Endothelial cell of umbilical vein (primary cell): Measurements from ENCODE around the gene NOX5. TPM values are rescaled to one million over a fixed set of nuclear protein-coding genes. Genes with fewer than 3 reads are reported as not detected.

Experiments
- BruUV-seq: library from RNA; stranded (reverse); fragments of 400-500 nt; replicated peaks from 2 replicates; lab custom pipeline; 2021; lab: Mats Ljungman, UMichigan
- CTCF ChIA-PET: fragments of 300-600, 350-600 bp; sonication (Branson Sonifier 250); formaldehyde crosslinking; loops from one replicate; lab custom pipeline; 2021; ENCODE audit warnings: antibody characterized with exemption, inconsistent platforms; lab: Charles Lee
- POLR2A ChIA-PET: fragments of 300-600, 350-600 bp; sonication (Branson Sonifier 250); formaldehyde crosslinking; loops from one replicate; lab custom pipeline; 2021; ENCODE audit warnings: antibody characterized with exemption, inconsistent platforms; lab: Charles Lee
- DNase-seq: peaks from one replicate; pipeline ENCODE4 v3.0.0-alpha.2; 2011; ENCODE audit warnings: low read depth, low spot score
- FAIRE-seq: peaks from 2 replicates; lab custom pipeline; 2011; peaks lifted over from hg19 to GRCh38; lab: Jason Lieb, UNC
- H2AFZ ChIP-seq: 2 replicates; pipeline ENCODE4 v1.6.0; 2012; ENCODE audit warnings: low read depth, low read length, control low read depth, inconsistent platforms
- H3K27ac ChIP-seq: 2 replicates; pipeline ENCODE4 v1.5.1; 2011; ENCODE audit warnings: low read depth, mild to moderate bottlenecking, control low read depth, low read length, moderate library complexity; ENCODE audit not compliant: insufficient read depth
- H3K27me3 ChIP-seq, 2 experiments: 2 replicates each; pipeline versions ENCODE4 v1.6.0 to v1.6.1; 2011; ENCODE audit warnings: low read length in 2 of 2, mixed read lengths in 1 of 2; ENCODE audit not compliant: control insufficient read depth in 2 of 2, insufficient read depth in 2 of 2
- H3K36me3 ChIP-seq, 2 experiments: 2 replicates in 1 of 2; 3 replicates in 1 of 2; pipeline ENCODE4 v1.5.1; 2011; ENCODE audit warnings: low read length in 2 of 2, mild to moderate bottlenecking in 1 of 2, moderate library complexity in 1 of 2; ENCODE audit not compliant: control insufficient read depth in 2 of 2, insufficient read depth in 2 of 2; ENCODE audit errors: extremely low read depth in 1 of 2
- H3K4me1 ChIP-seq: 3 replicates; pipeline ENCODE4 v1.5.1; 2011; ENCODE audit warnings: mild to moderate bottlenecking, low read length; ENCODE audit not compliant: control insufficient read depth, insufficient read depth; ENCODE audit errors: extremely low read depth
- H3K4me2 ChIP-seq: 2 replicates; pipeline ENCODE4 v1.6.1; 2011; ENCODE audit warnings: low read length, control low read depth, mixed read lengths; ENCODE audit not compliant: insufficient read depth
- H3K4me3 ChIP-seq, 3 experiments: fragments of 200-600 bp in 1 of 3; sonication (generic), shearing (Covaris generic) in 1 of 3; replicated peaks in 1 of 3; 2 replicates each; pipeline ENCODE4 v1.5.1; 2011 to 2016; ENCODE audit warnings: control low read depth in 3 of 3, low read length in 3 of 3, mild to moderate bottlenecking in 2 of 3, inconsistent platforms in 1 of 3, low read depth in 1 of 3, moderate library complexity in 1 of 3; ENCODE audit not compliant: insufficient read depth in 1 of 3
- H3K79me2 ChIP-seq: 2 replicates; pipeline ENCODE4 v1.6.0; 2012; ENCODE audit warnings: low read length, inconsistent platforms; ENCODE audit not compliant: control insufficient read depth, insufficient read depth
- H3K9ac ChIP-seq: replicated peaks from 2 replicates; pipeline ENCODE3; 2011; ENCODE audit warnings: low read length, control low read depth; ENCODE audit not compliant: insufficient read depth; ENCODE audit errors: extremely low read depth
- H3K9me1 ChIP-seq: replicated peaks from 3 replicates; pipeline ENCODE4 v1.6.0; 2011; ENCODE audit warnings: mild to moderate bottlenecking, low read length; ENCODE audit not compliant: control insufficient read depth, insufficient read depth; ENCODE audit errors: extremely low read depth
- H3K9me3 ChIP-seq: replicated peaks from 2 replicates; pipeline ENCODE4 v1.5.1; 2012; ENCODE audit warnings: low read length, inconsistent platforms; ENCODE audit not compliant: control insufficient read depth, insufficient read depth
- H4K20me1 ChIP-seq: replicated peaks from 2 replicates; pipeline ENCODE3; 2011; ENCODE audit warnings: mild to moderate bottlenecking, low read length; ENCODE audit not compliant: control insufficient read depth, insufficient read depth; ENCODE audit errors: extremely low read depth
- FOS ChIP-seq: IDR thresholded peaks from 2 replicates; pipeline ENCODE4 v1.6.1; 2011; ENCODE audit warnings: mild to moderate bottlenecking, low read length, moderate library complexity, borderline replicate concordance; ENCODE audit not compliant: insufficient read depth
- GATA2 ChIP-seq: IDR thresholded peaks from 2 replicates; pipeline ENCODE4 v1.7.0; 2011; ENCODE audit warnings: low read depth, mild to moderate bottlenecking, moderate library complexity, mixed read lengths, low read length; ENCODE audit not compliant: insufficient read length, insufficient read depth
- JUN ChIP-seq: IDR thresholded peaks from 2 replicates; pipeline ENCODE4 v1.6.1; 2011; ENCODE audit warnings: borderline replicate concordance, low read depth; ENCODE audit not compliant: insufficient read length, insufficient read depth
- MYC ChIP-seq: IDR thresholded peaks from one replicate; pipeline ENCODE4 v1.6.1; 2011; ENCODE audit warnings: mild to moderate bottlenecking, low read depth, low read length
- POLR2A ChIP-seq: IDR thresholded peaks from 2 replicates; pipeline ENCODE4 v1.6.1; 2012; ENCODE audit warnings: low read depth, mild to moderate bottlenecking, control low read depth, low read length
- POLR2AphosphoS5 ChIP-seq: IDR thresholded peaks from 2 replicates; pipeline ENCODE4 v1.6.1; 2012; ENCODE audit warnings: low read depth, mild to moderate bottlenecking, control low read depth, low read length, moderate library complexity; ENCODE audit not compliant: insufficient read depth
- dilution Hi-C: fragments of 300-500 bp; cut with MboI; formaldehyde crosslinking; loops from one replicate; pipeline ENCODE4 v1.15.0; 2019; ENCODE audit warnings: low sequenced_read_pairs; ENCODE audit not compliant: extremely low pct_ligation_motif_present
- intact Hi-C: fragments of 100-400 bp; cut with micrococcal nuclease; formaldehyde crosslinking; loops from one replicate; pipeline ENCODE4 v1.10.0; 2022
- polyA plus RNA-seq, 4 experiments: library from polyadenylated mRNA; depleted of rRNA in 3 of 4; stranded (reverse) in 3 of 4; unstranded in 1 of 4; fragments of >200 nt; gene quantifications; 2 replicates each; pipeline versions ENCODE4 v1.2.1 to v1.2.3, GENCODE V29; 2011 to 2012; ENCODE audit warnings: missing spikeins in 1 of 4
- total RNA-seq: library from RNA; stranded (reverse); gene quantifications from 2 replicates; pipeline ENCODE4 v1.2.3, GENCODE V29; 2021
- TF ChIP-seq, protein P1 (sequence below): IDR thresholded peaks from 2 replicates; pipeline ENCODE4 v1.6.1; 2011; ENCODE audit not compliant: insufficient read depth, insufficient read length

Gene NOX5
- total and polyA plus RNA-seq, 2 donors (not counting 3 experiments of a cell fraction or from before 2014, with no cell fraction given) = 0.08 TPM; not detected in 1

DNA sequence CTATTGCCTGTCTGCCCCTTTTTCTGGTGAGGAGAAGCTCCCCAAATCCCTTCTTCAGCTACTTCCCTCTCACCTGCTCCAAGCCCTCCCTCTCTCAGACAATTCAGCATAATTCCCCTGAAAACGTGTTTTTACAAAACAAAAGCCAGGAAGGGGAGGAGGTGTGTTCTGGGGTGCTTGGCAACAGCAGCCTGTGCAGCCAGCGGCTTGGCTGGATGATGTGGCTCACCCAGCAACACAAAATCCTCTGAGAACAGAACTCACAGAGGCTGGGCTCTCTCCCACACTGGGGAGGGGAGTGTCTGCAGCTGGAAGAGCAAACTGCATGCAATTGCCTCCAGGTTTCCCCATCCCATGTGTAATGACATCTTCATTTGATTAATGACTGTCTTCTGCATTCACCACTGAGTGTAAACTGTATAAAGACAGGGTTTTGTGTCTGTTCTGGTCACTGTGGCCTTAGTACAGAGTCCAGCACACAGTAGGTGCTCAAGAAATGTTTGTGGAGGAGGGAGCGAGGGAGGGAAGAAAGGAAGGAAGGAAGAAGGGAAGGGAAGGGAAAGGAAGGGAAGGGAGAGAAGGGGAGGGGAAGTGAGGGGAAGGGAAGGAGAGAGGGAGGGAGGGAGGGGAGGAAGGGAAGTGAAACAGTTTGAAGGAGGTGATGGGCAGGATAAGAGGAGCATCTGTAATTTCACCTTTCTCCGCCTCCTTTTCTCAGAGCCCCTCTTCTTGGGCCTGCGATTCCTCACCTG lies 75.9 kb downstream of the NOX5 start:
- H3K27ac ChIP-seq = no peak overlapping the region
- no peak for TF ChIP-seq POLR2A
- no peak for TF ChIP-seq MYC
- no peak for TF ChIP-seq GATA2
- TF ChIP-seq FOS = no peak
- TF ChIP-seq, protein P1, sequence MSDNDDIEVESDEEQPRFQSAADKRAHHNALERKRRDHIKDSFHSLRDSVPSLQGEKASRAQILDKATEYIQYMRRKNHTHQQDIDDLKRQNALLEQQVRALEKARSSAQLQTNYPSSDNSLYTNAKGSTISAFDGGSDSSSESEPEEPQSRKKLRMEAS = no peak
- no peak for TF ChIP-seq JUN
- no peak for TF ChIP-seq POLR2AphosphoS5
- intact Hi-C loops (no loop called here), dilution Hi-C loops (no loop called here)
- H3K4me3 ChIP-seq = no peak overlapping the region
- FAIRE-seq = no peak
- no peak for DNase-seq
- no peaks in the 10 kb centered on the region for H4K20me1 ChIP-seq
- H3K27me3 ChIP-seq = no peaks in the 10 kb centered on the region
- no peaks in the 10 kb centered on the region for H3K79me2 ChIP-seq
- no peaks in the 10 kb centered on the region for H3K36me3 ChIP-seq
- H3K4me1 ChIP-seq = peaks cover 29% of the 10 kb centered on the region
- no peak overlapping the region for H2AFZ ChIP-seq
- H3K4me2 ChIP-seq = no peak overlapping the region
- H3K9ac ChIP-seq = no peak overlapping the region
- BruUV-seq = no TSS peak
- no peaks in the 10 kb centered on the region for H3K9me1 ChIP-seq
- ChIA-PET POLR2A (interaction anchor here (0.9 kb wide), 1 partner anchor 132 kb away, joined by 9 read pairs; no protein-coding TSS in a partner anchor), CTCF (no interaction called here)
- no peaks in the 10 kb centered on the region for H3K9me3 ChIP-seq
